K562 (cell line): ENCODE results near the gene ACAD8.

ENCODE experiments used
- BCLAF1 ChIP-seq, 2 experiments: fragments of 450-650 bp in 1 of 2; IDR thresholded peaks; 2 replicates each; pipeline ENCODE4 v1.6.1; 2011 to 2017; ENCODE audit warnings: low read depth in 2 of 2, antibody characterized with exemption in 1 of 2, borderline replicate concordance in 1 of 2, low read length in 1 of 2, mild to moderate bottlenecking in 1 of 2, mixed read lengths in 1 of 2; ENCODE audit not compliant: control insufficient read depth in 1 of 2
- CTCF ChIP-seq, 3 experiments: IDR thresholded peaks in 2 of 3; conservative IDR thresholded peaks in 1 of 3; 2 replicates each; pipeline ENCODE4 v1.5.1; 2011 to 2012; ENCODE audit warnings: low read length in 3 of 3, mild to moderate bottlenecking in 3 of 3, control low read depth in 2 of 3, improper control_type of control experiment in 1 of 3, inconsistent platforms in 1 of 3, low read depth in 1 of 3, mixed read lengths in 1 of 3, moderate library complexity in 1 of 3; ENCODE audit not compliant: insufficient read depth in 2 of 3
- EWSR1 ChIP-seq: fragments of 450-650 bp; IDR thresholded peaks from 2 replicates; pipeline ENCODE4 v1.6.1; 2018; ENCODE audit warnings: borderline replicate concordance, mild to moderate bottlenecking, low read depth, moderate library complexity; ENCODE audit not compliant: partially characterized antibody
- KDM4B ChIP-seq, 2 experiments: fragments of 450-650 bp in 1 of 2; sonication (generic) in 1 of 2; IDR thresholded peaks; 2 replicates each; pipeline ENCODE4 v1.6.1; 2016 to 2017; ENCODE audit warnings: borderline replicate concordance in 2 of 2, antibody characterized with exemption in 1 of 2, low read depth in 1 of 2, mild to moderate bottlenecking in 1 of 2
- NFE2 ChIP-seq: IDR thresholded peaks from 2 replicates; pipeline ENCODE4 v1.6.1; 2014; ENCODE audit warnings: antibody characterized with exemption, low read depth
- RAD51 ChIP-seq: fragments of 450-650 bp; IDR thresholded peaks from 2 replicates; pipeline ENCODE4 v1.7.1; 2016; ENCODE audit warnings: low read depth, mild to moderate bottlenecking, borderline replicate concordance
- RCOR1 ChIP-seq, 2 experiments: IDR thresholded peaks; 2 replicates each; pipeline ENCODE4 v1.6.1; 2012; ENCODE audit warnings: low read depth in 2 of 2, low read length in 2 of 2, borderline replicate concordance in 1 of 2, improper control_type of control experiment in 1 of 2
- SMC3 ChIP-seq: conservative IDR thresholded peaks from 2 replicates; pipeline ENCODE4 v1.6.1; 2011; ENCODE audit warnings: low read depth, low read length, improper control_type of control experiment; ENCODE audit not compliant: insufficient read depth
- TEAD1 ChIP-seq, 2 experiments: fragments of 450-650 bp in 1 of 2; sonication (generic) in 1 of 2; formaldehyde crosslinking; IDR thresholded peaks; 2 replicates each; pipeline versions ENCODE4 v1.4.0 to v1.8.0; 2020 to 2022; ENCODE audit warnings: mild to moderate bottlenecking in 2 of 2, missing genetic modification reagents in 1 of 2
- TF ChIP-seq, protein P1 (sequence below): sonication (generic); formaldehyde crosslinking; IDR thresholded peaks from 2 replicates; pipeline ENCODE4 v1.8.1; 2023; ENCODE audit warnings: mild to moderate bottlenecking, missing genetic modification reagents

GRCh38 chr11:134293119-134294113 is 40.0 kb downstream of the ACAD8 start:
- TF ChIP-seq NFE2, result no peak
- no peak for TF ChIP-seq KDM4B (IDR thresholded peaks at IDR 0.05; ENCODE audit: borderline replicate concordance in 2 of 2, low read depth in 1 of 2)
- no peak for TF ChIP-seq RCOR1 (IDR thresholded peaks at IDR 0.05; ENCODE audit: borderline replicate concordance in 1 of 2, low read depth in 2 of 2, low read length in 2 of 2)
- no peak for TF ChIP-seq RAD51
- no peak for TF ChIP-seq TEAD1 (CRISPR knock-in tag; IDR thresholded peaks at IDR 0.05)
- no peak for TF ChIP-seq SMC3
- TF ChIP-seq CTCF (IDR thresholded peaks at IDR 0.05 in 2 of 3, conservative IDR thresholded peaks at IDR 0.05 in 1 of 3; ENCODE audit: insufficient read depth in 2 of 3, low read depth in 1 of 3, low read length in 3 of 3), result no peak
- TF ChIP-seq, protein P1, sequence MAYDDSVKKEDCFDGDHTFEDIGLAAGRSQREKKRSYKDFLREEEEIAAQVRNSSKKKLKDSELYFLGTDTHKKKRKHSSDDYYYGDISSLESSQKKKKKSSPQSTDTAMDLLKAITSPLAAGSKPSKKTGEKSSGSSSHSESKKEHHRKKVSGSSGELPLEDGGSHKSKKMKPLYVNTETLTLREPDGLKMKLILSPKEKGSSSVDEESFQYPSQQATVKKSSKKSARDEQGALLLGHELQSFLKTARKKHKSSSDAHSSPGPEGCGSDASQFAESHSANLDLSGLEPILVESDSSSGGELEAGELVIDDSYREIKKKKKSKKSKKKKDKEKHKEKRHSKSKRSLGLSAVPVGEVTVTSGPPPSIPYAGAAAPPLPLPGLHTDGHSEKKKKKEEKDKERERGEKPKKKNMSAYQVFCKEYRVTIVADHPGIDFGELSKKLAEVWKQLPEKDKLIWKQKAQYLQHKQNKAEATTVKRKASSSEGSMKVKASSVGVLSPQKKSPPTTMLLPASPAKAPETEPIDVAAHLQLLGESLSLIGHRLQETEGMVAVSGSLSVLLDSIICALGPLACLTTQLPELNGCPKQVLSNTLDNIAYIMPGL, result no peak
- TF ChIP-seq BCLAF1 (IDR thresholded peaks at IDR 0.05; ENCODE audit: borderline replicate concordance in 1 of 2, control insufficient read depth in 1 of 2, low read depth in 2 of 2, low read length in 1 of 2), result no peak
- no peak for TF ChIP-seq EWSR1
